Measurements from ENCODE around the gene ERBB4.

The ERBB4 gene

GRCh38 chr2:212135739-212136138, 402.9 kb downstream of the ERBB4 start (continued):
- TF ChIP-seq CSRNP3 (CRISPR knock-in tag; IDR thresholded peaks at IDR 0.05): no peak
- TF ChIP-seq TCF4 (CRISPR knock-in tag; IDR thresholded peaks at IDR 0.05; ENCODE audit: borderline replicate concordance): no peak
- TF ChIP-seq, protein P1, sequence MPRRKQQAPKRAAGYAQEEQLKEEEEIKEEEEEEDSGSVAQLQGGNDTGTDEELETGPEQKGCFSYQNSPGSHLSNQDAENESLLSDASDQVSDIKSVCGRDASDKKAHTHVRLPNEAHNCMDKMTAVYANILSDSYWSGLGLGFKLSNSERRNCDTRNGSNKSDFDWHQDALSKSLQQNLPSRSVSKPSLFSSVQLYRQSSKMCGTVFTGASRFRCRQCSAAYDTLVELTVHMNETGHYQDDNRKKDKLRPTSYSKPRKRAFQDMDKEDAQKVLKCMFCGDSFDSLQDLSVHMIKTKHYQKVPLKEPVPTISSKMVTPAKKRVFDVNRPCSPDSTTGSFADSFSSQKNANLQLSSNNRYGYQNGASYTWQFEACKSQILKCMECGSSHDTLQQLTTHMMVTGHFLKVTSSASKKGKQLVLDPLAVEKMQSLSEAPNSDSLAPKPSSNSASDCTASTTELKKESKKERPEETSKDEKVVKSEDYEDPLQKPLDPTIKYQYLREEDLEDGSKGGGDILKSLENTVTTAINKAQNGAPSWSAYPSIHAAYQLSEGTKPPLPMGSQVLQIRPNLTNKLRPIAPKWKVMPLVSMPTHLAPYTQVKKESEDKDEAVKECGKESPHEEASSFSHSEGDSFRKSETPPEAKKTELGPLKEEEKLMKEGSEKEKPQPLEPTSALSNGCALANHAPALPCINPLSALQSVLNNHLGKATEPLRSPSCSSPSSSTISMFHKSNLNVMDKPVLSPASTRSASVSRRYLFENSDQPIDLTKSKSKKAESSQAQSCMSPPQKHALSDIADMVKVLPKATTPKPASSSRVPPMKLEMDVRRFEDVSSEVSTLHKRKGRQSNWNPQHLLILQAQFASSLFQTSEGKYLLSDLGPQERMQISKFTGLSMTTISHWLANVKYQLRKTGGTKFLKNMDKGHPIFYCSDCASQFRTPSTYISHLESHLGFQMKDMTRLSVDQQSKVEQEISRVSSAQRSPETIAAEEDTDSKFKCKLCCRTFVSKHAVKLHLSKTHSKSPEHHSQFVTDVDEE (CRISPR knock-in tag; IDR thresholded peaks at IDR 0.05): no peak
- TF ChIP-seq ESRRG (CRISPR knock-in tag; IDR thresholded peaks at IDR 0.05): no peak
- no peak for TF ChIP-seq ZNF8 (CRISPR knock-in tag; IDR thresholded peaks at IDR 0.05)

DNA sequence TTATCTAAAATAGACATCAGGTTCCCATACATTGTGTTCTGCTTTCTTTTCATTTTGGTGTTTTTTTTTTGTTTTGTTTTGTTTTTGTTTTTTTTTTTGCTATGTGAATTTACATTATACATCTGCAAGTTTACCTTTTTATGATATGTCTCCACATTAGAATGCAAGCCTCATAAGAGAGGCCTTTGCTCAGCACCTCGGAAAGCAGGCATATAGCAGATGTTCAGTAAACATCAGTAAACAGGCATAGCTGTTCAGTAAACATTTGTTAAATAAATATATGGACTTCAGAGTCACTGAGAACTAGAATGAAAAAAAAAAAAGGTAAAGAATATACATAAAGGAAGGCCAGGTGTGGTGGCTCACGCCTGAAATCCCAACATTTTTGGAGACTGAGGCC, 405.3 kb downstream of the ERBB4 start:
- TF ChIP-seq ESRRG (CRISPR knock-in tag; IDR thresholded peaks at IDR 0.05) (no peak), TOX (CRISPR knock-in tag; IDR thresholded peaks at IDR 0.05; ENCODE audit: borderline replicate concordance) (no peak), ISL1 (CRISPR knock-in tag; IDR thresholded peaks at IDR 0.05) (no peak), ZNF70 (CRISPR knock-in tag; IDR thresholded peaks at IDR 0.05) (no peak), PPARA (CRISPR knock-in tag; IDR thresholded peaks at IDR 0.05; ENCODE audit: borderline replicate concordance) (no peak), GLIS3 (CRISPR knock-in tag; IDR thresholded peaks at IDR 0.05) (no peak), ZC3H10 (CRISPR knock-in tag; IDR thresholded peaks at IDR 0.05) (no peak), CSRNP3 (CRISPR knock-in tag; IDR thresholded peaks at IDR 0.05) (no peak), ARNTL (CRISPR knock-in tag; IDR thresholded peaks at IDR 0.05; ENCODE audit: borderline replicate concordance, low read depth) (no peak), SNAI2 (CRISPR knock-in tag; IDR thresholded peaks at IDR 0.05) (no peak), ZFP3 (CRISPR knock-in tag; IDR thresholded peaks at IDR 0.05) (no peak), BACH2 (CRISPR knock-in tag; IDR thresholded peaks at IDR 0.05; ENCODE audit: borderline replicate concordance) (no peak), OSR1 (CRISPR knock-in tag; IDR thresholded peaks at IDR 0.05) (no peak), ZNF565 (CRISPR knock-in tag; conservative IDR thresholded peaks at IDR 0.05; ENCODE audit: low read depth) (no peak), CSDC2 (CRISPR knock-in tag; IDR thresholded peaks at IDR 0.05) (no peak)
- TF ChIP-seq, protein P1 (CRISPR knock-in tag; IDR thresholded peaks at IDR 0.05): no peak
- TF ChIP-seq, protein P2, sequence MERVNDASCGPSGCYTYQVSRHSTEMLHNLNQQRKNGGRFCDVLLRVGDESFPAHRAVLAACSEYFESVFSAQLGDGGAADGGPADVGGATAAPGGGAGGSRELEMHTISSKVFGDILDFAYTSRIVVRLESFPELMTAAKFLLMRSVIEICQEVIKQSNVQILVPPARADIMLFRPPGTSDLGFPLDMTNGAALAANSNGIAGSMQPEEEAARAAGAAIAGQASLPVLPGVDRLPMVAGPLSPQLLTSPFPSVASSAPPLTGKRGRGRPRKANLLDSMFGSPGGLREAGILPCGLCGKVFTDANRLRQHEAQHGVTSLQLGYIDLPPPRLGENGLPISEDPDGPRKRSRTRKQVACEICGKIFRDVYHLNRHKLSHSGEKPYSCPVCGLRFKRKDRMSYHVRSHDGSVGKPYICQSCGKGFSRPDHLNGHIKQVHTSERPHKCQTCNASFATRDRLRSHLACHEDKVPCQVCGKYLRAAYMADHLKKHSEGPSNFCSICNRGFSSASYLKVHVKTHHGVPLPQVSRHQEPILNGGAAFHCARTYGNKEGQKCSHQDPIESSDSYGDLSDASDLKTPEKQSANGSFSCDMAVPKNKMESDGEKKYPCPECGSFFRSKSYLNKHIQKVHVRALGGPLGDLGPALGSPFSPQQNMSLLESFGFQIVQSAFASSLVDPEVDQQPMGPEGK (CRISPR knock-in tag; IDR thresholded peaks at IDR 0.05; ENCODE audit: borderline replicate concordance): no peak

DNA sequence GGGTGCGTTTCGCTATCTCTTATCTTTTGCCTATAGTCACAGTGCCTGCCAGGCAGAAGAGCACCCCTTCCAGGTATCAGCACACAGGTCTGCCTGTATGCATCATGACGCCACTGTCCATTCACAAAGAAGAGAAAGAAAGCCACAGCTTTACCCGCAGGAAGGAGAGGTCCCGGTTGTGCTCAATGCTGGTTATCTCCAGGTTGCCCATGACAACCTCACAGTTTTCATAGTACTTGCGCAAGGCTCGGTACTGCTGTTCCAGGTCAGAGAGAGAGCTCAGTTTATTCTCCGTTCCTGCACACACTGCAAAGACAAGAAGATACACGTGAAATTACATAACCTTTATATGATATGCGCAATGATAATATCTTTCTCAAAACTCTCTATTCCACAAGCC, 414.0 kb downstream of the ERBB4 start:
- ATAC-seq: no peak
- TF ChIP-seq, protein P3, sequence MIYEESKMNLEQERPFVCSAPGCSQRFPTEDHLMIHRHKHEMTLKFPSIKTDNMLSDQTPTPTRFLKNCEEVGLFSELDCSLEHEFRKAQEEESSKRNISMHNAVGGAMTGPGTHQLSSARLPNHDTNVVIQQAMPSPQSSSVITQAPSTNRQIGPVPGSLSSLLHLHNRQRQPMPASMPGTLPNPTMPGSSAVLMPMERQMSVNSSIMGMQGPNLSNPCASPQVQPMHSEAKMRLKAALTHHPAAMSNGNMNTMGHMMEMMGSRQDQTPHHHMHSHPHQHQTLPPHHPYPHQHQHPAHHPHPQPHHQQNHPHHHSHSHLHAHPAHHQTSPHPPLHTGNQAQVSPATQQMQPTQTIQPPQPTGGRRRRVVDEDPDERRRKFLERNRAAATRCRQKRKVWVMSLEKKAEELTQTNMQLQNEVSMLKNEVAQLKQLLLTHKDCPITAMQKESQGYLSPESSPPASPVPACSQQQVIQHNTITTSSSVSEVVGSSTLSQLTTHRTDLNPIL (CRISPR knock-in tag; IDR thresholded peaks at IDR 0.05; ENCODE audit: low read depth): no peak

More for the DNA sequence above, 405.3 kb downstream of the ERBB4 start:
- ATAC-seq: no peak

Data from SK-N-SH treated with all-trans-retinoic acid at 6 μM for 48 hours (cell line).